Tibial nerve (tissue), 4 donors: ENCODE measurements around the gene PFKM. TPM values are rescaled to one million over a fixed set of nuclear protein-coding genes. Genes with fewer than 3 reads are reported as not detected.

ENCODE experiments used
- DNase-seq, 2 donors: peaks; one replicate each; pipeline ENCODE4 v3.0.0-alpha.2; 2019; ENCODE audit warnings: low spot score in 2 of 2
- H3K27ac ChIP-seq, 4 donors: fragments of 200-600 bp; sonication (generic) in 3 of 4; one replicate each; pipeline ENCODE4 v1.5.1; 2017 to 2019; ENCODE audit warnings: mild to moderate bottlenecking in 1 of 4
- H3K27me3 ChIP-seq, 2 donors: fragments of 200-600 bp; sonication (generic) in 1 of 2; one replicate each; pipeline versions ENCODE4 v1.5.1 to v1.6.0; 2017 to 2019
- H3K36me3 ChIP-seq, 3 donors: fragments of 200-600 bp; sonication (generic); one replicate each; pipeline ENCODE4 v1.5.1; 2018 to 2019
- H3K4me1 ChIP-seq, 4 donors: fragments of 200-600 bp; sonication (generic) in 3 of 4; one replicate each; pipeline ENCODE4 v1.5.1; 2017 to 2019
- H3K4me3 ChIP-seq, 4 donors: fragments of 200-600 bp; sonication (generic) in 3 of 4; one replicate each; pipeline ENCODE4 v1.5.1; 2017 to 2019; ENCODE audit warnings: mild to moderate bottlenecking in 1 of 4, moderate library complexity in 1 of 4
- H3K9me3 ChIP-seq, 4 donors: fragments of 200-600 bp; sonication (generic) in 3 of 4; one replicate each; pipeline ENCODE4 v1.5.1; 2017 to 2019
- CTCF ChIP-seq, 5 experiments: fragments of 200-600 bp in 3 of 5; fragments of 450-650 bp in 2 of 5; sonication (generic) in 3 of 5; IDR thresholded peaks; one replicate each; pipeline ENCODE4 v1.5.1; 2016 to 2019; ENCODE audit warnings: antibody characterized with exemption in 5 of 5, mild to moderate bottlenecking in 3 of 5, moderate library complexity in 2 of 5
- EP300 ChIP-seq, 2 donors: sonication (generic); formaldehyde crosslinking; IDR thresholded peaks; one replicate each; pipeline ENCODE4 v1.6.1; 2017; ENCODE audit warnings: antibody characterized with exemption in 2 of 2, mild to moderate bottlenecking in 1 of 2
- POLR2A ChIP-seq, 2 donors: fragments of 450-650 bp; IDR thresholded peaks; one replicate each; pipeline ENCODE4 v1.6.1; 2017; ENCODE audit warnings: antibody characterized with exemption in 2 of 2, mild to moderate bottlenecking in 2 of 2, moderate library complexity in 2 of 2
- WGBS, 2 donors: methylation state at CpG; one replicate each; pipeline ENCODE4 v1.1.5; 2018; 5-methylcytosine and 5-hydroxymethylcytosine counted together
- total RNA-seq, 4 donors: library from RNA; depleted of rRNA; stranded (reverse); fragments of >200 nt; gene quantifications; one replicate each; pipeline ENCODE4 v1.1.0, GENCODE V29; 2016

The PFKM gene
- total RNA-seq, 4 donors from 2014 or later: 37.5 to 51.1 (median 47.4) TPM

- WGBS, 2 donors: 86 to 100% methylated on average over 1 of the region's 1 CpG
- Histone ChIP-seq H3K9me3 (no peaks in the 10 kb centered on the region), H3K27me3 (peaks cover 0 to 36% of the 10 kb centered on the region in 2 donors), H3K36me3 (no peaks in the 10 kb centered on the region), H3K4me1 (peaks cover 0 to 33% (median 4%) of the 10 kb centered on the region in 4 donors), H3K4me3 (no peak overlapping the region), H3K27ac (no peak overlapping the region)
- TF ChIP-seq CTCF (IDR thresholded peaks at IDR 0.05): no peak
- TF ChIP-seq POLR2A (IDR thresholded peaks at IDR 0.05): no peak
- TF ChIP-seq EP300 (IDR thresholded peaks at IDR 0.05): no peak
- DNase-seq: no peak
These were observed 61.3 kb downstream of the PFKM start for GRCh38 chr12:48180424-48180823.

GRCh38 chr12:48180857-48181495, 61.8 kb downstream of the PFKM start:
- no peak overlapping the region for H3K4me3 ChIP-seq
- peaks cover 0 to 36% of the 10 kb centered on the region in 2 donors for H3K27me3 ChIP-seq
- no peak overlapping the region for H3K27ac ChIP-seq
- no peak for DNase-seq
- no peaks in the 10 kb centered on the region for H3K9me3 ChIP-seq
- WGBS, 2 donors: 92 to 96% methylated on average over 2 of the region's 2 CpGs
- no peak for TF ChIP-seq CTCF (IDR thresholded peaks at IDR 0.05)
- no peak for TF ChIP-seq POLR2A (IDR thresholded peaks at IDR 0.05)
- TF ChIP-seq EP300 (IDR thresholded peaks at IDR 0.05): no peak
- peaks cover 0 to 33% (median 4%) of the 10 kb centered on the region in 4 donors for H3K4me1 ChIP-seq
- H3K36me3 ChIP-seq: no peaks in the 10 kb centered on the region

- 3 to 10% methylated on average over 7 of the region's 7 CpGs for WGBS, 2 donors
- Histone ChIP-seq H3K9me3 (no peaks in the 10 kb centered on the region), H3K27me3 (peaks cover 0 to 36% of the 10 kb centered on the region in 2 donors), H3K36me3 (no peaks in the 10 kb centered on the region), H3K4me1 (peaks cover 0 to 36% (median 4%) of the 10 kb centered on the region in 4 donors), H3K4me3 (peak overlapping the region; percentile 61 to 76 (median 68)), H3K27ac (peak overlapping the region; percentile 55 to 85 (median 66))
- DNase-seq: no peak
- TF ChIP-seq EP300 (IDR thresholded peaks at IDR 0.05): no peak
- TF ChIP-seq CTCF (IDR thresholded peaks at IDR 0.05): no peak
- TF ChIP-seq POLR2A (IDR thresholded peaks at IDR 0.05): no peak
These were observed 63.5 kb downstream of the PFKM start for GRCh38 chr12:48182631-48183030.

GRCh38 chr12:48183091-48183875, 64.1 kb downstream of the PFKM start, which contains the start of gene CCDC184:
CCDC184 (plus strand) TSS chr12:48183644; CDS start chr12:48184123, 479 bp downstream.
- Histone ChIP-seq H3K27me3 (peaks cover 0 to 36% of the 10 kb centered on the region in 2 donors), H3K4me3 (peak within 1 kb of the TSS; percentile 61 to 76 (median 68)), H3K4me1 (peaks cover 0 to 36% (median 4%) of the 10 kb centered on the region in 4 donors), H3K36me3 (no peaks in the 10 kb centered on the region), H3K9me3 (no peaks in the 10 kb centered on the region), H3K27ac (peak within 1 kb of the TSS; percentile 55 to 85 (median 66))
- TF ChIP-seq EP300 (IDR thresholded peaks at IDR 0.05): peak in 1 of 2 donors; percentile 72
- TF ChIP-seq POLR2A (IDR thresholded peaks at IDR 0.05): peak in 1 of 2 donors; percentile 48
- TF ChIP-seq CTCF (IDR thresholded peaks at IDR 0.05): peak; percentile 18 to 66 (median 44)
- DNase-seq: peak; percentile 17 to 55
- 0 to 1% methylated on average over 47 to 60 of the region's 61 CpGs for WGBS, 2 donors
